ENCODE measurements around the gene SLK. TPM values are rescaled to one million over a fixed set of nuclear protein-coding genes. Genes with fewer than 3 reads are reported as not detected.

Gene SLK
- total and polyA plus RNA-seq, 2 of the 4 experiments (the other 2 are of a cell fraction) = 8.1 to 21.5 TPM

DNA sequence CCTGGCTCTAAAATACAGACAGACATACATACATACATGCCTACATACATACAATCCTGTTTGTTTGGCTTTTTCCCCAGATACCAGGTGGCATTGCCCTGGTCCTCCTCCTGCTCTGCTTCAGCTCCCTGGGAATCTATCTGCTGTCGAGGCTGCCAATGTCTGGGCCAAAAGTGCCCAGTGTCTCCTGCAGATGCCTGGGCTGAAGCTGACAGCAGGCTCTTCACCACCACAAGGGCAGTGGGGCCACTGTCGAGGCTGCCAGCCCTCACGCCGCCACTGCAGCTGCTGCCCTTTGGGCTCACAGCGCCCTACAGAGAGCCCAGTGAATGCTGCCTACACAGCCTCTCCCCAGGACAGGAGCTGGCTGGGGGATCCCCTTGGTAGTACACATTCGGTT lies 30.9 kb upstream of the SLK start:
- Histone ChIP-seq H2AFZ (replicated peaks; ENCODE audit: low read length, poor library complexity) (no peak overlapping the region), H4K20me1 (ENCODE audit: insufficient read depth, low read length) (no peaks in the 10 kb centered on the region), H4K91ac (ENCODE audit: insufficient read depth, low read depth, low read length) (no peak overlapping the region), H3K9ac (ENCODE audit: low read depth, low read length) (no peak overlapping the region), H3K9me1 (ENCODE audit: insufficient read depth, low read length) (no peaks in the 10 kb centered on the region), H4K8ac (ENCODE audit: low read depth in 2 of 2, low read length in 2 of 2) (no peak overlapping the region), H2AK5ac (ENCODE audit: low read depth, low read length) (no peak overlapping the region), H2BK15ac (ENCODE audit: low read depth, low read length) (no peak overlapping the region), H3K27me3 (ENCODE audit: control insufficient read depth, insufficient read depth, low read length) (peaks cover 13% of the 10 kb centered on the region), H3K9me3 (ENCODE audit: control insufficient read depth, insufficient read depth, low read length) (no peaks in the 10 kb centered on the region), H2AK9ac (replicated peaks; ENCODE audit: low read depth, low read length, poor library complexity) (no peak overlapping the region), H2BK20ac (ENCODE audit: low read depth, low read length) (no peak overlapping the region), H3K27ac (ENCODE audit: insufficient read depth, low read length) (no peak overlapping the region), H3K56ac (ENCODE audit: extremely low read depth, insufficient read depth, low read length) (no peak overlapping the region), H4K5ac (ENCODE audit: low read depth, low read length) (no peak overlapping the region), H2BK120ac (ENCODE audit: low read depth, low read length) (no peak overlapping the region), H3K4me3 (ENCODE audit: insufficient read depth, low read depth, low read length) (no peak overlapping the region), H3K79me1 (ENCODE audit: low read depth in 1 of 2, low read length in 2 of 2) (no peaks in the 10 kb centered on the region), H3K23ac (ENCODE audit: low read depth, low read length) (no peak overlapping the region), H3K4ac (ENCODE audit: low read depth, low read length) (no peak overlapping the region), H3K4me1 (ENCODE audit: control insufficient read depth, insufficient read depth, low read length) (no peaks in the 10 kb centered on the region), H3K14ac (replicated peaks; ENCODE audit: low read depth, low read length) (no peak overlapping the region), H3K4me2 (ENCODE audit: low read depth, low read length) (no peak overlapping the region), H2BK5ac (ENCODE audit: low read depth, low read length, poor library complexity, severe bottlenecking) (no peak overlapping the region), H3K18ac (ENCODE audit: low read depth, low read length) (no peak overlapping the region), H3K36me3 (ENCODE audit: control insufficient read depth, insufficient read depth, low read length) (no peaks in the 10 kb centered on the region)
- intact Hi-C loops (cut with micrococcal nuclease) (no loop called here), dilution Hi-C loops (cut with HindIII; ENCODE audit: low sequenced_read_pairs, unreplicated experiment) (no loop called here), in situ Hi-C loops (cut with MboI; ENCODE audit: low sequenced_read_pairs) (no loop called here)
- ATAC-seq (ENCODE audit: low read depth) (no peak), DNase-seq (no peak)
- no peak for TF ChIP-seq SMC3 (IDR thresholded peaks at IDR 0.05; ENCODE audit: low read depth, low read length)
- no peak for TF ChIP-seq NFE2L2 (IDR thresholded peaks at IDR 0.05; ENCODE audit: low read depth, low read length)
- TF ChIP-seq MAZ (IDR thresholded peaks at IDR 0.05; ENCODE audit: borderline replicate concordance, low read depth, low read length) = no peak
- TF ChIP-seq MXI1 (IDR thresholded peaks at IDR 0.05; ENCODE audit: borderline replicate concordance, low read depth, low read length) = no peak
- TF ChIP-seq CEBPB (IDR thresholded peaks at IDR 0.05; ENCODE audit: low read depth, low read length) = no peak
- no peak for TF ChIP-seq FOS (IDR thresholded peaks at IDR 0.05; ENCODE audit: low read depth, low read length)
- no peak for TF ChIP-seq RAD21 (IDR thresholded peaks at IDR 0.05; ENCODE audit: low read length)
- TF ChIP-seq BHLHE40 (IDR thresholded peaks at IDR 0.05; ENCODE audit: low read depth, low read length) = no peak
- no peak for TF ChIP-seq RCOR1 (IDR thresholded peaks at IDR 0.05; ENCODE audit: insufficient replicate concordance, low read length)
- TF ChIP-seq RFX5 (IDR thresholded peaks at IDR 0.05; ENCODE audit: low read depth, low read length) = no peak
- no peak for TF ChIP-seq MAFK (IDR thresholded peaks at IDR 0.05; ENCODE audit: low read depth, low read length)
- TF ChIP-seq, protein P1, sequence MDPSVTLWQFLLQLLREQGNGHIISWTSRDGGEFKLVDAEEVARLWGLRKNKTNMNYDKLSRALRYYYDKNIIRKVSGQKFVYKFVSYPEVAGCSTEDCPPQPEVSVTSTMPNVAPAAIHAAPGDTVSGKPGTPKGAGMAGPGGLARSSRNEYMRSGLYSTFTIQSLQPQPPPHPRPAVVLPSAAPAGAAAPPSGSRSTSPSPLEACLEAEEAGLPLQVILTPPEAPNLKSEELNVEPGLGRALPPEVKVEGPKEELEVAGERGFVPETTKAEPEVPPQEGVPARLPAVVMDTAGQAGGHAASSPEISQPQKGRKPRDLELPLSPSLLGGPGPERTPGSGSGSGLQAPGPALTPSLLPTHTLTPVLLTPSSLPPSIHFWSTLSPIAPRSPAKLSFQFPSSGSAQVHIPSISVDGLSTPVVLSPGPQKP (IDR thresholded peaks at IDR 0.05; ENCODE audit: borderline replicate concordance, low read depth, low read length) = no peak
- no peak for TF ChIP-seq USF2 (IDR thresholded peaks at IDR 0.05; ENCODE audit: low read depth, low read length)
- TF ChIP-seq POLR2A (IDR thresholded peaks at IDR 0.05; ENCODE audit: low read depth, low read length) = no peak
- WGBS, 2 experiments (ENCODE audit: extremely low coverage in 2 of 2, insufficient read length in 1 of 2) = 20% methylated on average over 1 of the region's 6 CpGs; no CpG with 5 or more reads in 1 of the 2 experiments
- ChIA-PET POLR2A (ENCODE audit: unreplicated experiment) (no interaction called here), CTCF (no interaction called here)
- no TSS peak for BruUV-seq (replicated peaks)

Data from IMR-90 (cell line).